ENCODE data around the gene MAGEC3. TPM values are rescaled to one million over a fixed set of nuclear protein-coding genes. Genes with fewer than 3 reads are reported as not detected.

The MAGEC3 gene
- polyA plus RNA-seq, 2 of the 4 experiments (the other 2 are of a cell fraction), result not detected

GRCh38 chrX:141815904-141816303, 22.2 kb upstream of the MAGEC3 start:
- Histone ChIP-seq H3K4me2 (no peak overlapping the region), H3K27ac (no peak overlapping the region), H3K4me3 (no peak overlapping the region), H3K4me1 (no peaks in the 10 kb centered on the region), H3K9me3 (no peaks in the 10 kb centered on the region)
- ATAC-seq (no peak), DNase-seq (ENCODE audit: low read depth in 1 of 2, low spot score in 1 of 2) (no peak), FAIRE-seq (peak; percentile 84)
- ChIA-PET CTCF (interaction anchor here (1.1 kb wide), 1 partner anchor 11 kb away, joined by 3 read pairs; no protein-coding TSS in a partner anchor), POLR2A (no interaction called here)
- TF ChIP-seq MAZ (IDR thresholded peaks at IDR 0.05; ENCODE audit: borderline replicate concordance, low read depth, low read length), result no peak
- 48% methylated on average over 6 of the region's 6 CpGs for whole genome bisulfite sequencing (ENCODE audit: missing lambda C conversion rate)

DNA sequence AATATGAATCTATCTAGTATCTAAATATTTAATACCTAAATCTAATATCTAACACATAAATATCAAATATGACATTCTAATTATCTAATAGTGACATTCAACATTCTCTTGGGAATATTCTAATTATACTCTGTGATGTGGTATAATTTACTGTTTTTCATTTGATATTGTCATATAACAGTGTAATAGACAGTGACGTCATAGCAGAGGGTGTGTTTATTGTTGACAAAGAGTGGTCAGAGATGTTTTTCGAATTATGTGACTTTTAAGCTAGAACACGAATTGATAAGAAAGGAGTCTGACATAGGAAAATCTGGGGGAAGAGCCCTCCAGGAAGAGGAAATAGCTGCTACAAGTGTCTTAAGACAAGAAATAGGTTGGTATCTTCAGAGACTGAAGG, 5.9 kb upstream of the MAGEC3 start:
- WGBS (ENCODE audit: missing lambda C conversion rate), result 51% methylated on average over 3 of the region's 3 CpGs
- TF ChIP-seq RCOR1 (IDR thresholded peaks at IDR 0.05; ENCODE audit: low read depth, low read length) (no peak), HDAC2 (IDR thresholded peaks at IDR 0.05) (no peak), CEBPB (IDR thresholded peaks at IDR 0.05) (no peak), BCL3 (IDR thresholded peaks at IDR 0.05) (no peak), E2F6 (IDR thresholded peaks at IDR 0.05; ENCODE audit: borderline replicate concordance, low read depth) (no peak), KDM5A (IDR thresholded peaks at IDR 0.05) (no peak), MAX (IDR thresholded peaks at IDR 0.05) (no peak), HOXB5 (CRISPR knock-in tag; IDR thresholded peaks at IDR 0.05) (no peak), FOXS1 (CRISPR knock-in tag; IDR thresholded peaks at IDR 0.05) (no peak), POLR2A (IDR thresholded peaks at IDR 0.05; ENCODE audit: low read length) (no peak), NFE2L2 (conservative IDR thresholded peaks at IDR 0.05; ENCODE audit: low read length) (no peak), ZNF302 (CRISPR knock-in tag; IDR thresholded peaks at IDR 0.05) (no peak), FOSL2 (IDR thresholded peaks at IDR 0.05) (no peak), FOSL2 (CRISPR knock-in tag; IDR thresholded peaks at IDR 0.05) (no peak)
- H3K4me1 ChIP-seq, result no peaks in the 10 kb centered on the region
- no peak overlapping the region for H3K4me3 ChIP-seq
- peak; percentile 84 for FAIRE-seq
- no peak for ATAC-seq
- ChIA-PET POLR2A (no interaction called here), CTCF (no interaction called here)
- no peak overlapping the region for H3K4me2 ChIP-seq
- no peak for DNase-seq (ENCODE audit: low read depth in 1 of 2, low spot score in 1 of 2)
- H3K9me3 ChIP-seq, result no peaks in the 10 kb centered on the region
- no peak overlapping the region for H3K27ac ChIP-seq

- Histone ChIP-seq H3K27ac (no peak overlapping the region), H3K4me3 (no peak overlapping the region), H3K4me2 (no peak overlapping the region), H3K4me1 (no peaks in the 10 kb centered on the region), H3K9me3 (no peaks in the 10 kb centered on the region)
- DNase-seq (ENCODE audit: low read depth in 1 of 2, low spot score in 1 of 2), result no peak
- FAIRE-seq, result no peak
- ChIA-PET POLR2A (no interaction called here), CTCF (no interaction called here)
- TF ChIP-seq POLR2A (IDR thresholded peaks at IDR 0.05; ENCODE audit: low read length) (no peak), BHLHE40 (IDR thresholded peaks at IDR 0.05; ENCODE audit: low read depth, low read length) (no peak), NR3C1 (IDR thresholded peaks at IDR 0.05) (no peak), HDAC2 (IDR thresholded peaks at IDR 0.05) (no peak)
- TF ChIP-seq, protein P1, sequence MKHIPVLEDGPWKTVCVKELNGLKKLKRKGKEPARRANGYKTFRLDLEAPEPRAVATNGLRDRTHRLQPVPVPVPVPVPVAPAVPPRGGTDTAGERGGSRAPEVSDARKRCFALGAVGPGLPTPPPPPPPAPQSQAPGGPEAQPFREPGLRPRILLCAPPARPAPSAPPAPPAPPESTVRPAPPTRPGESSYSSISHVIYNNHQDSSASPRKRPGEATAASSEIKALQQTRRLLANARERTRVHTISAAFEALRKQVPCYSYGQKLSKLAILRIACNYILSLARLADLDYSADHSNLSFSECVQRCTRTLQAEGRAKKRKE (CRISPR knock-in tag; IDR thresholded peaks at IDR 0.05; ENCODE audit: low read depth), result no peak
- no peak for ATAC-seq
- WGBS (ENCODE audit: missing lambda C conversion rate), result 65% methylated on average over 2 of the region's 2 CpGs
Measured at GRCh38 chrX:141839856-141840255, 1.7 kb downstream of the MAGEC3 start.

DNA sequence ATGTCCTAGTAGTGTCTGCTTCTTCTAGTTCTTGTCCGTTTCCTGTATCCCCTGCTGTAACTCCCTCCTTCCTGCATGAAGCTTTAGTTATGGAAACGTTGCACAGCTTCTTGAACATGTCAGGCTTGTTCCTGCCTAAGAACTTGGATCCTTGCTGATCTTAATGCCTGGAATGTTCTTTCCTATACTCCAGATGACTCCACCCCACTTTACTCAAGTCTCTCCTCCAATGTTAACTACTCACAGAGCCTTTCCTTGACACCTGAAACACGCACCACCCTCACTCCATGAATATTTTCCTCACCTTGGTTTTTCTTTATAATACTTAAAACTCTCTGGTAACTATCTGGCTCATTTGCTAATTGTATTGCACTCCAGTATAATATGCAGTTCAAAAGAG, 19.4 kb downstream of the MAGEC3 start:
- 10% methylated on average over 3 of the region's 3 CpGs for WGBS (ENCODE audit: missing lambda C conversion rate)
- no peak overlapping the region for H3K27ac ChIP-seq
- H3K4me3 ChIP-seq, result no peak overlapping the region
- H3K9me3 ChIP-seq, result no peaks in the 10 kb centered on the region
- FAIRE-seq (no peak), DNase-seq (ENCODE audit: low read depth in 1 of 2, low spot score in 1 of 2) (no peak), ATAC-seq (no peak)
- POLR2A ChIA-PET, result no interaction called here
- H3K4me2 ChIP-seq, result no peak overlapping the region
- CTCF ChIA-PET, result interaction anchor here (0.6 to 0.8 kb wide), 2 partner anchors 22 to 79 kb away, joined by 3 to 4 read pairs; no protein-coding TSS in a partner anchor
- no peaks in the 10 kb centered on the region for H3K4me1 ChIP-seq
- no peak for TF ChIP-seq CBX8 (IDR thresholded peaks at IDR 0.05)
- no peak for TF ChIP-seq FOXS1 (CRISPR knock-in tag; IDR thresholded peaks at IDR 0.05)
- TF ChIP-seq NPAS2 (CRISPR knock-in tag; IDR thresholded peaks at IDR 0.05; ENCODE audit: borderline replicate concordance), result no peak
- no peak for TF ChIP-seq JUNB (IDR thresholded peaks at IDR 0.05)
- TF ChIP-seq GATA3 (IDR thresholded peaks at IDR 0.05; ENCODE audit: borderline replicate concordance), result no peak
- no peak for TF ChIP-seq HOXA7 (CRISPR knock-in tag; IDR thresholded peaks at IDR 0.05)
- TF ChIP-seq ESRRA (IDR thresholded peaks at IDR 0.05; ENCODE audit: borderline replicate concordance, low read length), result no peak
- TF ChIP-seq, protein P2, sequence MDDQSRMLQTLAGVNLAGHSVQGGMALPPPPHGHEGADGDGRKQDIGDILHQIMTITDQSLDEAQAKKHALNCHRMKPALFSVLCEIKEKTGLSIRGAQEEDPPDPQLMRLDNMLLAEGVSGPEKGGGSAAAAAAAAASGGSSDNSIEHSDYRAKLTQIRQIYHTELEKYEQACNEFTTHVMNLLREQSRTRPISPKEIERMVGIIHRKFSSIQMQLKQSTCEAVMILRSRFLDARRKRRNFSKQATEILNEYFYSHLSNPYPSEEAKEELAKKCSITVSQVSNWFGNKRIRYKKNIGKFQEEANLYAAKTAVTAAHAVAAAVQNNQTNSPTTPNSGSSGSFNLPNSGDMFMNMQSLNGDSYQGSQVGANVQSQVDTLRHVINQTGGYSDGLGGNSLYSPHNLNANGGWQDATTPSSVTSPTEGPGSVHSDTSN (IDR thresholded peaks at IDR 0.05), result no peak
- no peak for TF ChIP-seq BHLHE40 (IDR thresholded peaks at IDR 0.05; ENCODE audit: low read depth, low read length)
- TF ChIP-seq CTCF (IDR thresholded peaks at IDR 0.05), result no peak
- no peak for TF ChIP-seq KDM1A (IDR thresholded peaks at IDR 0.05; ENCODE audit: low read depth)
- TF ChIP-seq KDM5A (IDR thresholded peaks at IDR 0.05), result no peak
- TF ChIP-seq SMC3 (IDR thresholded peaks at IDR 0.05), result no peak

Measured in A549 (cell line).